ENCODE measurements around the gene FOXC2. TPM values are rescaled to one million over a fixed set of nuclear protein-coding genes. Genes with fewer than 3 reads are reported as not detected.

Gene FOXC2
- total RNA-seq, 1 donor from 2014 or later = 77.8 TPM

- H3K4me3 Mint-ChIP-seq (ENCODE audit: unreplicated experiment) = no peak overlapping the region
- H3K4me1 Mint-ChIP-seq (ENCODE audit: low read depth) = peaks cover 54% of the 10 kb centered on the region
- no peak overlapping the region for H3K27ac Mint-ChIP-seq (ENCODE audit: unreplicated experiment)
- DNase-seq (ENCODE audit: low spot score) = no peak
- H3K9me3 Mint-ChIP-seq (ENCODE audit: low read depth) = no peaks in the 10 kb centered on the region
- H3K27me3 Mint-ChIP-seq (ENCODE audit: low read depth) = no peaks in the 10 kb centered on the region
- TF ChIP-seq CTCF (IDR thresholded peaks at IDR 0.05) = no peak
- peaks cover 5% of the 10 kb centered on the region for H3K36me3 Mint-ChIP-seq (ENCODE audit: low read depth)
These were observed 39.3 kb downstream of the FOXC2 start for GRCh38 chr16:86605950-86606349.

- Mint-ChIP-seq H3K27me3 (ENCODE audit: low read depth) (no peaks in the 10 kb centered on the region), H3K27ac (ENCODE audit: unreplicated experiment) (peak overlapping the region; percentile 99), H3K36me3 (ENCODE audit: low read depth) (peaks cover 5% of the 10 kb centered on the region), H3K4me3 (ENCODE audit: unreplicated experiment) (no peak overlapping the region), H3K9me3 (ENCODE audit: low read depth) (no peaks in the 10 kb centered on the region), H3K4me1 (ENCODE audit: low read depth) (peaks cover 49% of the 10 kb centered on the region)
- peak; percentile 56 for TF ChIP-seq CTCF (IDR thresholded peaks at IDR 0.05)
- DNase-seq (ENCODE audit: low spot score) = no peak
These were observed 41.7 kb downstream of the FOXC2 start for GRCh38 chr16:86608301-86608747.

- Mint-ChIP-seq H3K4me3 (ENCODE audit: unreplicated experiment) (peak overlapping the region; percentile 53), H3K27me3 (ENCODE audit: low read depth) (no peaks in the 10 kb centered on the region), H3K36me3 (ENCODE audit: low read depth) (peaks cover 5% of the 10 kb centered on the region), H3K4me1 (ENCODE audit: low read depth) (peaks cover 52% of the 10 kb centered on the region), H3K9me3 (ENCODE audit: low read depth) (no peaks in the 10 kb centered on the region), H3K27ac (ENCODE audit: unreplicated experiment) (peak overlapping the region; percentile 99)
- TF ChIP-seq CTCF (IDR thresholded peaks at IDR 0.05) = no peak
- no peak for DNase-seq (ENCODE audit: low spot score)
These were observed 42.5 kb downstream of the FOXC2 start for GRCh38 chr16:86609115-86609514.

- peak overlapping the region; percentile 53 for H3K4me3 Mint-ChIP-seq (ENCODE audit: unreplicated experiment)
These were observed 43.0 kb downstream of the FOXC2 start for GRCh38 chr16:86609661-86610060.

GRCh38 chr16:86610779-86611524 lies 44.3 kb downstream of the FOXC2 start:
- H3K27ac Mint-ChIP-seq (ENCODE audit: unreplicated experiment) = peak overlapping the region; percentile 99
- no peaks in the 10 kb centered on the region for H3K27me3 Mint-ChIP-seq (ENCODE audit: low read depth)
- no peaks in the 10 kb centered on the region for H3K9me3 Mint-ChIP-seq (ENCODE audit: low read depth)
- H3K4me1 Mint-ChIP-seq (ENCODE audit: low read depth) = peaks cover 58% of the 10 kb centered on the region
- no peak for DNase-seq (ENCODE audit: low spot score)
- TF ChIP-seq CTCF (IDR thresholded peaks at IDR 0.05) = no peak
- H3K36me3 Mint-ChIP-seq (ENCODE audit: low read depth) = no peaks in the 10 kb centered on the region
- H3K4me3 Mint-ChIP-seq (ENCODE audit: unreplicated experiment) = peak overlapping the region; percentile 36

More at GRCh38 chr16:86609661-86610060, 43.0 kb downstream of the FOXC2 start:
- no peaks in the 10 kb centered on the region for H3K27me3 Mint-ChIP-seq (ENCODE audit: low read depth)
- TF ChIP-seq CTCF (IDR thresholded peaks at IDR 0.05) = no peak
- peaks cover 5% of the 10 kb centered on the region for H3K36me3 Mint-ChIP-seq (ENCODE audit: low read depth)
- no peak for DNase-seq (ENCODE audit: low spot score)
- H3K27ac Mint-ChIP-seq (ENCODE audit: unreplicated experiment) = peak overlapping the region; percentile 99
- peaks cover 57% of the 10 kb centered on the region for H3K4me1 Mint-ChIP-seq (ENCODE audit: low read depth)
- no peaks in the 10 kb centered on the region for H3K9me3 Mint-ChIP-seq (ENCODE audit: low read depth)
